Kidney (tissue), 14 donors: Measurements from ENCODE around the gene FOXO1. TPM values are rescaled to one million over a fixed set of nuclear protein-coding genes. Genes with fewer than 3 reads are reported as not detected.

Experiments used
- DNase-seq, 5 donors: peaks; one replicate each; pipeline ENCODE4 v3.0.0-alpha.2; 2013 to 2020
- FAIRE-seq: peaks from 2 replicates; lab custom pipeline; 2012; peaks lifted over from hg19 to GRCh38; lab: Jason Lieb, UNC
- H3K27ac ChIP-seq, 2 donors: one replicate each; pipeline ENCODE4 v1.7.0; 2013; ENCODE audit warnings: low read depth in 2 of 2, low read length in 2 of 2, inconsistent platforms in 1 of 2
- H3K27me3 ChIP-seq: one replicate; pipeline ENCODE4 v1.7.1; 2013; ENCODE audit warnings: low read length, inconsistent platforms; ENCODE audit not compliant: control insufficient read depth, insufficient read depth
- H3K36me3 ChIP-seq, 3 donors: one replicate each; pipeline versions ENCODE4 v1.7.0 to v1.7.1; 2013; ENCODE audit warnings: low read length in 3 of 3, control low read depth in 1 of 3, inconsistent platforms in 1 of 3; ENCODE audit not compliant: insufficient read depth in 3 of 3, control insufficient read depth in 2 of 3
- H3K4me1 ChIP-seq, 3 donors: one replicate each; pipeline versions ENCODE4 v1.7.0 to v1.7.1; 2013; ENCODE audit warnings: low read length in 3 of 3, inconsistent platforms in 1 of 3, low read depth in 1 of 3; ENCODE audit not compliant: control insufficient read depth in 2 of 3, insufficient read depth in 2 of 3
- H3K4me3 ChIP-seq, 3 donors: one replicate each; pipeline versions ENCODE4 v1.7.0 to v1.8.1; 2013; ENCODE audit warnings: low read length in 3 of 3, control low read depth in 1 of 3, inconsistent platforms in 1 of 3
- H3K9ac ChIP-seq, 3 donors: one replicate each; pipeline versions ENCODE4 v1.7.0 to v1.7.1; 2013; ENCODE audit warnings: low read length in 3 of 3, control low read depth in 1 of 3, inconsistent platforms in 1 of 3
- H3K9me3 ChIP-seq, 3 donors: one replicate each; pipeline versions ENCODE4 v1.7.0 to v1.7.1; 2013; ENCODE audit warnings: low read length in 3 of 3, control low read depth in 1 of 3, inconsistent platforms in 1 of 3; ENCODE audit not compliant: control insufficient read depth in 2 of 3, insufficient read depth in 1 of 3
- CTCF ChIP-seq: IDR thresholded peaks from 3 replicates; pipeline ENCODE4 v1.5.1; 2012; ENCODE audit warnings: mild to moderate bottlenecking, moderate library complexity, borderline replicate concordance; ENCODE audit not compliant: insufficient read depth; ENCODE audit errors: extremely low read depth
- intact Hi-C: fragments of 100-400 bp; cut with DNase I; formaldehyde crosslinking; loops from one replicate; pipeline ENCODE4 v1.11.1; 2022
- polyA plus RNA-seq: library from polyadenylated mRNA; stranded (reverse); fragments of 350-450 nt; fragmentation: Illumina TruSeq; extraction: RNeasy Lipid Tissue Mini Kit (QIAGEN cat#74804); gene quantifications from one replicate; pipeline ENCODE4 v1.2.3, GENCODE V29; 2014; ENCODE audit warnings: low read depth, low replicate concordance; ENCODE audit not compliant: insufficient read depth
- total RNA-seq: library from RNA; stranded (reverse); fragmentation: NEBNext Ultra II Directional; extraction: Animal tissue kit (Norgen Biotek cat#: 25700); gene quantifications from one replicate; pipeline ENCODE4 v1.2.1, GENCODE V29; 2021
- donor health status: control.
- donor health status: control.
- donor health status: control.
- donor health status: control.
- donor health status: control.
- donor health status: DM: yes; HTN: yes; CAD: no.
- donor health status: Normal renal cell carcinoma (clear cell type).

The FOXO1 gene
- total and polyA plus RNA-seq, 2 donors from 2014 or later, result 8.6 to 54.6 TPM

GRCh38 chr13:40579535-40579934, 86.9 kb downstream of the FOXO1 start:
- no peak overlapping the region for H3K27ac ChIP-seq
- H3K9ac ChIP-seq, result no peak overlapping the region
- H3K4me3 ChIP-seq, result no peak overlapping the region
- no peaks in the 10 kb centered on the region for H3K27me3 ChIP-seq
- H3K4me1 ChIP-seq, result peaks cover 0 to 36% (median 28%) of the 10 kb centered on the region in 3 donors
- no peak for DNase-seq
- intact Hi-C loops, result no loop called here
- FAIRE-seq, result no peak
- peaks cover 0 to 3% (median 3%) of the 10 kb centered on the region in 3 donors for H3K9me3 ChIP-seq
- no peaks in the 10 kb centered on the region for H3K36me3 ChIP-seq
- TF ChIP-seq CTCF, result no peak

GRCh38 chr13:40578055-40578454, 88.4 kb downstream of the FOXO1 start:
- Histone ChIP-seq H3K27me3 (no peaks in the 10 kb centered on the region), H3K4me1 (peaks cover 0 to 36% (median 28%) of the 10 kb centered on the region in 3 donors), H3K9me3 (peaks cover 0 to 2% (median 2%) of the 10 kb centered on the region in 3 donors), H3K9ac (no peak overlapping the region), H3K36me3 (no peaks in the 10 kb centered on the region), H3K4me3 (no peak overlapping the region), H3K27ac (no peak overlapping the region)
- intact Hi-C loops, result no loop called here
- FAIRE-seq, result peak; percentile 55
- peak in 3 of 5 donors; percentile 52 to 79 (median 72) for DNase-seq
- TF ChIP-seq CTCF, result no peak

GRCh38 chr13:40576369-40576768, 90.1 kb downstream of the FOXO1 start:
- Histone ChIP-seq H3K4me1 (peaks cover 0 to 36% (median 28%) of the 10 kb centered on the region in 3 donors), H3K9me3 (no peaks in the 10 kb centered on the region), H3K27ac (no peak overlapping the region), H3K36me3 (no peaks in the 10 kb centered on the region), H3K9ac (no peak overlapping the region), H3K27me3 (no peaks in the 10 kb centered on the region), H3K4me3 (no peak overlapping the region)
- intact Hi-C loops, result no loop called here
- TF ChIP-seq CTCF, result no peak
- FAIRE-seq (no peak), DNase-seq (no peak)

- peaks cover 0 to 27% (median 26%) of the 10 kb centered on the region in 3 donors for H3K4me1 ChIP-seq
- no peak overlapping the region for H3K9ac ChIP-seq
- DNase-seq (no peak), FAIRE-seq (no peak)
- H3K27me3 ChIP-seq, result no peaks in the 10 kb centered on the region
- H3K36me3 ChIP-seq, result no peaks in the 10 kb centered on the region
- no peak for TF ChIP-seq CTCF
- H3K9me3 ChIP-seq, result no peaks in the 10 kb centered on the region
- intact Hi-C loops, result no loop called here
- H3K27ac ChIP-seq, result no peak overlapping the region
- no peak overlapping the region for H3K4me3 ChIP-seq
Measured at GRCh38 chr13:40572961-40573360, 93.5 kb downstream of the FOXO1 start.
